ENCODE data around the gene TTLL9.

TTLL9 gene

GRCh38 chr20:31837896-31838397, 32.5 kb upstream of the TTLL9 start:
- no peak for DNase-seq (ENCODE audit: low spot score)

GRCh38 chr20:31838646-31839292, 31.7 kb upstream of the TTLL9 start:
- DNase-seq (ENCODE audit: low spot score) = no peak

- no peak for DNase-seq (ENCODE audit: low spot score)
These were observed 30.5 kb upstream of the TTLL9 start for GRCh38 chr20:31839782-31840487.

GRCh38 chr20:31840906-31841816, 29.3 kb upstream of the TTLL9 start:
- DNase-seq (ENCODE audit: low spot score) = no peak

GRCh38 chr20:31841928-31842327, 28.5 kb upstream of the TTLL9 start:
- DNase-seq (ENCODE audit: low spot score) = no peak

GRCh38 chr20:31842471-31843157, 27.8 kb upstream of the TTLL9 start:
- DNase-seq (ENCODE audit: low spot score) = no peak

GRCh38 chr20:31843288-31843687, 27.1 kb upstream of the TTLL9 start:
- DNase-seq (ENCODE audit: low spot score) = no peak

- DNase-seq (ENCODE audit: low spot score) = no peak
These were observed 26.6 kb upstream of the TTLL9 start for GRCh38 chr20:31843881-31844280.

- DNase-seq (ENCODE audit: low spot score) = no peak
These were observed 25.6 kb upstream of the TTLL9 start for GRCh38 chr20:31844737-31845299.

GRCh38 chr20:31845300-31845863, 25.1 kb upstream of the TTLL9 start, which contains the start of gene FOXS1:
Gene FOXS1, minus strand, starts transcription at chr20:31845604. Its CDS starts 62 bp downstream, at chr20:31845542.
- no peak for DNase-seq (ENCODE audit: low spot score)

- no peak for DNase-seq (ENCODE audit: low spot score)
These were observed 23.7 kb upstream of the TTLL9 start for GRCh38 chr20:31846793-31847138.

- DNase-seq (ENCODE audit: low spot score) = no peak
These were observed 22.1 kb upstream of the TTLL9 start for GRCh38 chr20:31848088-31848999.

- no peak for DNase-seq (ENCODE audit: low spot score)
These were observed 21.0 kb upstream of the TTLL9 start for GRCh38 chr20:31849306-31849930.

GRCh38 chr20:31851240-31851955, 19.0 kb upstream of the TTLL9 start:
- DNase-seq (ENCODE audit: low spot score) = no peak

- no peak for DNase-seq (ENCODE audit: low spot score)
These were observed 17.0 kb upstream of the TTLL9 start for GRCh38 chr20:31853481-31853880.

- DNase-seq (ENCODE audit: low spot score) = no peak
These were observed 13.9 kb upstream of the TTLL9 start for GRCh38 chr20:31856516-31856915.

- DNase-seq (ENCODE audit: low spot score) = no peak
These were observed 12.3 kb upstream of the TTLL9 start for GRCh38 chr20:31857861-31858759.

- no peak for DNase-seq (ENCODE audit: low spot score)
These were observed 11.7 kb upstream of the TTLL9 start for GRCh38 chr20:31858760-31859083.
